Activated CD8-positive, alpha-beta memory T cell treated with anti-CD3 and anti-CD28 coated beads, Interleukin-2, amount 50 U/mL, for 1 hour (primary cell): ENCODE measurements around the gene GPR160.
"Not testable (repeated sequence)": the region's sequence is repeated elsewhere in the genome, so short reads cannot be mapped to it uniquely, and the experiment has no call there.

Experiments used
- DNase-seq: peaks from one replicate; pipeline ENCODE4 v3.0.0-alpha.2; 2020; ENCODE audit errors: extremely low read depth

The GPR160 gene

DNA sequence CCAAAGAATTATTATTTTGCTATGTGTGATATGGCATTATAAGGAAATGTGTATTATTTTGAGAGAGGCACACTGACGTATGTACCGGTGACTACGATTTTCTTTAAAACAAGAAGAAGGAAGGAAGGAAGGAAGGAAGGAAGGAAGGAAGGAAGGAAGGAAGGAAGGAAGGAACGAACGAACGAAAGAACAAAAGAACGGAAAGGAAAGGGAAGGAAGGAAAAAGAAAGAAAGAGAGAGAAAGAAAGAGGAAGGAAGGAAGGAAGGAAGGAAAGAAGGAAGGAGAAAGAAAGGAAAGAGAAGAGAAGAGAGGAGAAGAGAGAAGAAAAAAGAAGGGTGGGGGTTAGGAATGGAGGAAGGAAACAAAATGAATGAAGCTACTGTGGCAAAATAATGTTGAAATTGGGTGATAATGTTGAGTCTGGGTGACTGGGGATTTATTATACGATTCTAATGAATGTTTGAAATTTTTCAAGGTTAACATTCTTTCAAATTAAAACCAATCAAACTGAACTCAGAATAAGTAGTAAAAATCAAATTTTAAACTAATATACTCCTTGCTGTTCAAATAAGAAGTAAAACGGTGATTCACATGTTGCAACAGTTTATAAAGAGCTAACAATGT, 73.5 kb downstream of the GPR160 start:
- no peak for DNase-seq

- not testable (repeated sequence) for DNase-seq
Observed at GRCh38 chr3:170114165-170114564, 76.4 kb downstream of the GPR160 start.

- no peak for DNase-seq
Observed at GRCh38 chr3:170117134-170117533, 79.3 kb downstream of the GPR160 start.

DNA sequence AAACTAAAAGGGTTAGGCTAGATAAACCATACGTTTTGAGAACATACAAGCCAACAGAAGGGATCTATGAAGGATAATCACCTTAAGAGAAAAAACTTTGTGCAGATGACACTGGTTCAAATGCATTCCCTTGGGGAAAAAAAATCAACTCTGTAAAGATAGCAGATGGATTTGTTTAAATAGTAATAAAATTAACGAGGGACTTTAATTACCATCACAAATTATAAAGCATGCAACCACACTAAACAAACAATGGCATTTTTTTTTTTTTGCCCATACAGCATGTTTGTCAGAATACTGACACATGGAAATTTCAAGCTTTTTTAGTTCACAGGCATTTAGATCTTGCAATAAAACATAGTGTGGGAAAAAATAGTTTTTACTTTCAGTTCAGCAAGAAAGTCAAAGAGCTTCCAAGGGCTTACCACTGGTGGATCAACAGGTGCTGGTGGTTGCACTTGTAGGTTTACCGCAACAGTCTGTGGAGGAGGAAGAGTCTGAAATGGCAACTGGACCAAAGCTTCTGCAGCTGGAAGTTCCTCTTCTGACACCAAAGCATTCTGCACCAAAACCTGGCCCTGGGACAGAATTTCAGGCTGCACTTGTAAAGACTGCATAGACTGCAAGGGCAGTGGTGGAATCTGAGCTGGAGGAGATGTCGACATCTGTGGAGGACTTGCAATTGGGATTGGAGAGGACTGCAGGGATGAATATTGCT, 90.6 kb downstream of the GPR160 start:
- no peak for DNase-seq

GRCh38 chr3:170128977-170129431, 91.2 kb downstream of the GPR160 start:
- DNase-seq = no peak

GRCh38 chr3:170130532-170130931, 92.7 kb downstream of the GPR160 start:
- DNase-seq = no peak

DNA sequence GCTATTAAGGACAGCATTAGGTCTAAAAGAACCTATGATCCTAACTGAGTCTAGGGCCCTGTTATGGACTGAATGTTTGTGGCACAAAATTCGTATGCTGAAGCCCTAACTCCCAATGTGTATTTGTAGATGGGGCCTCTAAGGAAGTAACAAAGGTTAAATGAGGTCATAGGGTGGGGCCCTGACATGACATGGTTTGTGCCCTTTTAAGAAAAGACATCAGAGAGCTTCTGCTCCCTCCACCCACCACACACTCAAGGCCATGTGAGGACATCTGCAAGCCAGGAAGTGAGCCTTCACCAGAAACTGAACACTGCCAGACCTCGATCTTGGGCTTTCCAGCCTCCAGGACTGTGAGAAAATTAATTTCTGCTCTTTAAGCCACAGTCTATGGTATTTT, 94.5 kb downstream of the GPR160 start:
- no peak for DNase-seq
